Measurements from ENCODE around the gene ATAD2B. TPM values are rescaled to one million over a fixed set of nuclear protein-coding genes. Genes with fewer than 3 reads are reported as not detected.

The ATAD2B gene
- total RNA-seq, 4 donors from 2014 or later: 39.0 to 56.9 (median 45.2) TPM

DNA sequence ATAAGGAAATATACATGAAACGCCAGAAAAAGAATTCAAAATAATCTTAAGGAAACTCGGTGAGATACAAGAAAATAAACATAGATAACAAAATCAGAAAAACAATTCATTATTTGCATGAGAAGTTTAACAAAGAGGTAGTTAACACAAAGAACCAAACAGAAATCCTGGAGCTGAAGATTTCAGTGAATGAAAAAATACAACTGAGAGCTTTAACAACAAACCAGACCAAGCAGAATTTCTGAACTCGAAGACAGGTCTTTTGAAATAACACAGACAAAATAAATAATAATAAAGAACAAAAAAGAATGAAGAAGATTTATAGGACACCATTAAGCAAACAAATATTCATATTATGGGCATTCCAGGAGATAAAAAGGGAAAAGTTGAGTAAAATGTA is 204.7 kb downstream of the ATAD2B start:
- TF ChIP-seq POLR2A (IDR thresholded peaks at IDR 0.05) (no peak), EP300 (IDR thresholded peaks at IDR 0.05) (no peak)
- TF ChIP-seq, protein P1, sequence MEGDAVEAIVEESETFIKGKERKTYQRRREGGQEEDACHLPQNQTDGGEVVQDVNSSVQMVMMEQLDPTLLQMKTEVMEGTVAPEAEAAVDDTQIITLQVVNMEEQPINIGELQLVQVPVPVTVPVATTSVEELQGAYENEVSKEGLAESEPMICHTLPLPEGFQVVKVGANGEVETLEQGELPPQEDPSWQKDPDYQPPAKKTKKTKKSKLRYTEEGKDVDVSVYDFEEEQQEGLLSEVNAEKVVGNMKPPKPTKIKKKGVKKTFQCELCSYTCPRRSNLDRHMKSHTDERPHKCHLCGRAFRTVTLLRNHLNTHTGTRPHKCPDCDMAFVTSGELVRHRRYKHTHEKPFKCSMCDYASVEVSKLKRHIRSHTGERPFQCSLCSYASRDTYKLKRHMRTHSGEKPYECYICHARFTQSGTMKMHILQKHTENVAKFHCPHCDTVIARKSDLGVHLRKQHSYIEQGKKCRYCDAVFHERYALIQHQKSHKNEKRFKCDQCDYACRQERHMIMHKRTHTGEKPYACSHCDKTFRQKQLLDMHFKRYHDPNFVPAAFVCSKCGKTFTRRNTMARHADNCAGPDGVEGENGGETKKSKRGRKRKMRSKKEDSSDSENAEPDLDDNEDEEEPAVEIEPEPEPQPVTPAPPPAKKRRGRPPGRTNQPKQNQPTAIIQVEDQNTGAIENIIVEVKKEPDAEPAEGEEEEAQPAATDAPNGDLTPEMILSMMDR (IDR thresholded peaks at IDR 0.05): no peak
- no peaks in the 10 kb centered on the region for H3K4me1 ChIP-seq
- peaks cover 0 to 42% (median 11%) of the 10 kb centered on the region in 4 donors for H3K9me3 ChIP-seq
- no peaks in the 10 kb centered on the region for H3K27me3 ChIP-seq
- H3K36me3 ChIP-seq: peaks cover 0 to 58% (median 0%) of the 10 kb centered on the region in 3 donors
- no peak for DNase-seq (ENCODE audit: low spot score in 2 of 2)
- H3K27ac ChIP-seq: no peak overlapping the region
- H3K4me3 ChIP-seq: no peak overlapping the region
- 96 to 99% methylated on average over 3 of the region's 3 CpGs for WGBS, 2 donors

- TF ChIP-seq EP300 (IDR thresholded peaks at IDR 0.05) (no peak), POLR2A (IDR thresholded peaks at IDR 0.05) (no peak)
- TF ChIP-seq, protein P1 (IDR thresholded peaks at IDR 0.05): no peak
- Histone ChIP-seq H3K27ac (no peak overlapping the region), H3K4me1 (peaks cover 0 to 1% (median 0%) of the 10 kb centered on the region in 4 donors), H3K36me3 (peaks cover 0 to 53% (median 0%) of the 10 kb centered on the region in 3 donors), H3K4me3 (no peak overlapping the region), H3K9me3 (peaks cover 0 to 42% (median 11%) of the 10 kb centered on the region in 4 donors), H3K27me3 (no peaks in the 10 kb centered on the region)
- 79 to 90% methylated on average over 2 of the region's 2 CpGs for WGBS, 2 donors
- no peak for DNase-seq (ENCODE audit: low spot score in 2 of 2)
These were observed 205.5 kb downstream of the ATAD2B start for GRCh38 chr2:23721454-23721826.

- Histone ChIP-seq H3K36me3 (peaks cover 0 to 47% (median 0%) of the 10 kb centered on the region in 3 donors), H3K9me3 (peaks cover 0 to 40% (median 11%) of the 10 kb centered on the region in 4 donors), H3K4me1 (peaks cover 0 to 5% (median 0%) of the 10 kb centered on the region in 4 donors), H3K27ac (no peak overlapping the region), H3K27me3 (no peaks in the 10 kb centered on the region), H3K4me3 (no peak overlapping the region)
- TF ChIP-seq, protein P1 (IDR thresholded peaks at IDR 0.05): no peak
- TF ChIP-seq EP300 (IDR thresholded peaks at IDR 0.05) (no peak), POLR2A (IDR thresholded peaks at IDR 0.05) (no peak)
- WGBS, 2 donors: 77 to 78% methylated on average over 3 of the region's 4 CpGs
- no peak for DNase-seq (ENCODE audit: low spot score in 2 of 2)
These were observed 206.0 kb downstream of the ATAD2B start for GRCh38 chr2:23720705-23721453.

DNA sequence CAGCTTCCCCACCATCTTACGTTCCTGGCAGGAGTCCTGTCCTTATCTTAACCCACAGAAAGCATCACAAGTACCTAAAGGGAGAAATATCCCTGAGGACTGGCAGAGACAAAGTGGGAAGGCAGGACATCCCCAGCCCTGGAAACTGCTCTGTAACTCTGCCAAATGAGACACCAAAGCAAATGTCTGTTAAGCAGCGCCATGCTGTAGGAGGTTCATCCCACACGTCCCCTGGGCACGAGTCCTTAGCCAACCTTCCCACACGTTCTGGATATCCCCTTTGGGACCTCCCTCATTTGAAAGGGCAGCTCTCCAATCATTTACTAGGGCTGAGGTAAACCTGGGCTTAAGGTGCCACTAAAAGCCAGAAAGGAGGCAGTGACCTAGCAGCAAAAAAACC is 207.2 kb downstream of the ATAD2B start:
- no peak overlapping the region for H3K27ac ChIP-seq
- H3K27me3 ChIP-seq: no peaks in the 10 kb centered on the region
- H3K9me3 ChIP-seq: peaks cover 0 to 29% (median 9%) of the 10 kb centered on the region in 4 donors
- no peak for DNase-seq (ENCODE audit: low spot score in 2 of 2)
- no peak for TF ChIP-seq EP300 (IDR thresholded peaks at IDR 0.05)
- no peak for TF ChIP-seq POLR2A (IDR thresholded peaks at IDR 0.05)
- TF ChIP-seq, protein P1 (IDR thresholded peaks at IDR 0.05): no peak
- H3K4me3 ChIP-seq: no peak overlapping the region
- H3K4me1 ChIP-seq: peaks cover 0 to 5% (median 0%) of the 10 kb centered on the region in 4 donors
- WGBS, 2 donors: 61 to 71% methylated on average over 5 of the region's 5 CpGs
- H3K36me3 ChIP-seq: peaks cover 0 to 36% (median 0%) of the 10 kb centered on the region in 3 donors
